RWPE2 (cell line): ENCODE results near the gene RHEB.

Experiments
- ATAC-seq: fragments of 200-7000 bp; cut with Tn5 transposase; 3 replicates; pipeline ENCODE4 v1.9.1; 2021; ENCODE audit warnings: low read depth
- DNase-seq: peaks from one replicate; pipeline ENCODE4 v3.0.0-alpha.2; 2020; ENCODE audit warnings: low spot score
- H3K27ac ChIP-seq: fragments of 450-650 bp; 2 replicates; pipeline ENCODE4 v1.5.1; 2017; ENCODE audit warnings: mild to moderate bottlenecking; ENCODE audit not compliant: poor library complexity, severe bottlenecking
- H3K27me3 ChIP-seq: fragments of 250-450 bp; sonication (Bioruptor Pico); 2 replicates; pipeline ENCODE4 v1.5.1; 2021; ENCODE audit warnings: mild to moderate bottlenecking, moderate library complexity; ENCODE audit not compliant: insufficient read depth, poor library complexity, severe bottlenecking
- H3K36me3 ChIP-seq: fragments of 250-450 bp; sonication (Bioruptor Pico); 2 replicates; pipeline ENCODE4 v1.5.1; 2020; ENCODE audit warnings: low read depth, mild to moderate bottlenecking, moderate library complexity
- H3K4me1 ChIP-seq: fragments of 250-450 bp; sonication (Bioruptor Pico); 2 replicates; pipeline ENCODE4 v1.5.1; 2021; ENCODE audit warnings: mild to moderate bottlenecking, moderate library complexity; ENCODE audit not compliant: insufficient read depth, poor library complexity, severe bottlenecking
- H3K4me3 ChIP-seq: fragments of 250-450 bp; sonication (Bioruptor Pico); 2 replicates; pipeline ENCODE4 v1.5.1; 2021; ENCODE audit warnings: mild to moderate bottlenecking, moderate library complexity; ENCODE audit not compliant: severe bottlenecking
- H3K9me3 ChIP-seq: fragments of 250-450 bp; sonication (Bioruptor Pico); 2 replicates; pipeline ENCODE4 v1.5.1; 2021; ENCODE audit warnings: mild to moderate bottlenecking, moderate library complexity; ENCODE audit not compliant: severe bottlenecking
- CTCF ChIP-seq: fragments of 450-650 bp; IDR thresholded peaks from one replicate; pipeline ENCODE4 v1.5.1; 2017; ENCODE audit warnings: mild to moderate bottlenecking, moderate library complexity; ENCODE audit not compliant: poor library complexity, severe bottlenecking

The RHEB gene

GRCh38 chr7:151558575-151558974 is 38.9 kb upstream of the RHEB start:
- Histone ChIP-seq H3K36me3 (peaks cover 73% of the 10 kb centered on the region), H3K27me3 (no peaks in the 10 kb centered on the region), H3K9me3 (no peaks in the 10 kb centered on the region), H3K27ac (no peak overlapping the region), H3K4me1 (no peaks in the 10 kb centered on the region), H3K4me3 (no peak overlapping the region)
- DNase-seq: no peak
- no peak for TF ChIP-seq CTCF
- ATAC-seq: no peak

- H3K27me3 ChIP-seq: no peaks in the 10 kb centered on the region
- no peak for DNase-seq
- no peak for TF ChIP-seq CTCF
- H3K27ac ChIP-seq: no peak overlapping the region
- H3K36me3 ChIP-seq: peaks cover 59% of the 10 kb centered on the region
- ATAC-seq: no peak
- no peak overlapping the region for H3K4me3 ChIP-seq
- no peaks in the 10 kb centered on the region for H3K9me3 ChIP-seq
- peaks cover 8% of the 10 kb centered on the region for H3K4me1 ChIP-seq
Observed at GRCh38 chr7:151556592-151556991, 36.9 kb upstream of the RHEB start.

GRCh38 chr7:151553356-151553755 is 33.7 kb upstream of the RHEB start:
- Histone ChIP-seq H3K36me3 (peaks cover 27% of the 10 kb centered on the region), H3K4me1 (peaks cover 17% of the 10 kb centered on the region), H3K27me3 (no peaks in the 10 kb centered on the region), H3K9me3 (no peaks in the 10 kb centered on the region), H3K4me3 (no peak overlapping the region), H3K27ac (no peak overlapping the region)
- TF ChIP-seq CTCF: no peak
- DNase-seq (no peak), ATAC-seq (no peak)

GRCh38 chr7:151552352-151553028 is 32.8 kb upstream of the RHEB start:
- no peak for DNase-seq
- no peak for TF ChIP-seq CTCF
- no peak overlapping the region for H3K4me3 ChIP-seq

GRCh38 chr7:151551820-151552219 is 32.1 kb upstream of the RHEB start:
- peaks cover 14% of the 10 kb centered on the region for H3K36me3 ChIP-seq
- no peaks in the 10 kb centered on the region for H3K27me3 ChIP-seq
- no peak for DNase-seq
- H3K9me3 ChIP-seq: no peaks in the 10 kb centered on the region
- H3K4me1 ChIP-seq: peaks cover 17% of the 10 kb centered on the region
- no peak for TF ChIP-seq CTCF
- no peak overlapping the region for H3K4me3 ChIP-seq
- no peak overlapping the region for H3K27ac ChIP-seq
- ATAC-seq: no peak

More at GRCh38 chr7:151552352-151553028, 32.8 kb upstream of the RHEB start:
- no peaks in the 10 kb centered on the region for H3K27me3 ChIP-seq
- H3K36me3 ChIP-seq: peaks cover 21% of the 10 kb centered on the region
- H3K27ac ChIP-seq: no peak overlapping the region
- no peaks in the 10 kb centered on the region for H3K9me3 ChIP-seq
- H3K4me1 ChIP-seq: peaks cover 17% of the 10 kb centered on the region
- ATAC-seq: peak; percentile 71
